ENCODE data around the gene ZBTB20. TPM values are rescaled to one million over a fixed set of nuclear protein-coding genes. Genes with fewer than 3 reads are reported as not detected.

Gene ZBTB20
- total RNA-seq, 1 donor from 2014 or later = 91.2 TPM

DNA sequence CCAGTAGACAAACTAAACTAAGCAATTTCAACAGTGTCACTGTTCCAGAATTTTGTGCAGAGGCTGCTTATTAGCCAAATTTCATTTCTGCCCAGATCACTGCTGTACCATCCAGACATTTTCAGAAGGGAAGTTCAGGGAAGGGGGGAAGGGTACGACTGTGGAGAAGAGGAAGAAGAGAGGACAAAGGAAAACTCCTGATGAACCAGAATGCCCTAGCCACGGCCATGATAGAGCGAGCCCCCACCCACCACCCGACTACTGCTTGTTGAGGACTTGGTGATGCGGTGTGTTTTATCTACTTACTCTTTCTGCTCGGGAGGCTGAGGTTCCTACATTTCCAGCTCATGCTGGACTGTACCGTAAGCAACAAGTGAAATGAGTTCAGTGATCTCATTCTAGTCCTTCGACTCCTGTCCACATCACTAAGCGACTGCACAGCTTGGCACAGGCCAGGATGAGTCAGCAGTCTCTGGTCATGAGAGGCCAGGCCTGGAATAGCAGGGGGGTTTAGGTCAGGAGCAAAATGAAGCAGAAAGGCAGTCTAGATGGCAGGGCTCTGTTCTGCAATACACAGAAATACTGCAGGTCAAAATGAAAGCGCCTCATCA is 522.4 kb downstream of the ZBTB20 start:
- H3K9me3 Mint-ChIP-seq = no peaks in the 10 kb centered on the region
- ATAC-seq (ENCODE audit: low read depth) = no peak
- CTCF ChIA-PET = no interaction called here
- intact Hi-C loops (cut with micrococcal nuclease) = no loop called here
- H3K27me3 Mint-ChIP-seq = no peaks in the 10 kb centered on the region
- POLR2A ChIA-PET = no interaction called here
- no peak for DNase-seq
- H3K4me1 Mint-ChIP-seq = peaks cover 22% of the 10 kb centered on the region
- TF ChIP-seq, protein P1, sequence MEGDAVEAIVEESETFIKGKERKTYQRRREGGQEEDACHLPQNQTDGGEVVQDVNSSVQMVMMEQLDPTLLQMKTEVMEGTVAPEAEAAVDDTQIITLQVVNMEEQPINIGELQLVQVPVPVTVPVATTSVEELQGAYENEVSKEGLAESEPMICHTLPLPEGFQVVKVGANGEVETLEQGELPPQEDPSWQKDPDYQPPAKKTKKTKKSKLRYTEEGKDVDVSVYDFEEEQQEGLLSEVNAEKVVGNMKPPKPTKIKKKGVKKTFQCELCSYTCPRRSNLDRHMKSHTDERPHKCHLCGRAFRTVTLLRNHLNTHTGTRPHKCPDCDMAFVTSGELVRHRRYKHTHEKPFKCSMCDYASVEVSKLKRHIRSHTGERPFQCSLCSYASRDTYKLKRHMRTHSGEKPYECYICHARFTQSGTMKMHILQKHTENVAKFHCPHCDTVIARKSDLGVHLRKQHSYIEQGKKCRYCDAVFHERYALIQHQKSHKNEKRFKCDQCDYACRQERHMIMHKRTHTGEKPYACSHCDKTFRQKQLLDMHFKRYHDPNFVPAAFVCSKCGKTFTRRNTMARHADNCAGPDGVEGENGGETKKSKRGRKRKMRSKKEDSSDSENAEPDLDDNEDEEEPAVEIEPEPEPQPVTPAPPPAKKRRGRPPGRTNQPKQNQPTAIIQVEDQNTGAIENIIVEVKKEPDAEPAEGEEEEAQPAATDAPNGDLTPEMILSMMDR (IDR thresholded peaks at IDR 0.05) = no peak
- H3K4me3 Mint-ChIP-seq = no peak overlapping the region
- peaks cover 15% of the 10 kb centered on the region for H3K36me3 Mint-ChIP-seq (ENCODE audit: low read depth)
- H3K27ac Mint-ChIP-seq = no peak overlapping the region

DNA sequence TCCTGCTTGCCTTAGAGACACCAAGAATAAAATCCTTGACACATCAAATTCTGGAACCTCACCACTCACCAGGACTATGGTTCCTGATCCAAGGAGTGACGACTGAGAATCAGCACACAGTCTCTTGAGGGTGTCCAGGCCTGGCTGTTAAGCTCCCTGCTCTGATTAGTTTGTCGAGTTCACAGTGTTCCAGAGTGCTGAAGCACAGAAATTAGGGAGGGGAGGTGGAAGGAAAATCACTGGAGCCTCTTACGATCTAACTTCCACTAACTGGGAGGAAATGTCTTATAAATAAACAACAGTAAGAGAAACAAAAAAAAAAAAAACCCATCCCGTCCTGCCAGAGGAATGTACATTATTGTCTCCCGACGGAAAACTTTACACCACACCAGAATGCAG is 523.0 kb downstream of the ZBTB20 start:
- DNase-seq (no peak), ATAC-seq (ENCODE audit: low read depth) (no peak)
- no peak overlapping the region for H3K4me3 Mint-ChIP-seq
- H3K36me3 Mint-ChIP-seq (ENCODE audit: low read depth) = peaks cover 15% of the 10 kb centered on the region
- ChIA-PET POLR2A (no interaction called here), CTCF (no interaction called here)
- no peak overlapping the region for H3K27ac Mint-ChIP-seq
- no peaks in the 10 kb centered on the region for H3K9me3 Mint-ChIP-seq
- peaks cover 22% of the 10 kb centered on the region for H3K4me1 Mint-ChIP-seq
- intact Hi-C loops (cut with micrococcal nuclease) = no loop called here
- no peaks in the 10 kb centered on the region for H3K27me3 Mint-ChIP-seq
- TF ChIP-seq, protein P1 (IDR thresholded peaks at IDR 0.05) = no peak

DNA sequence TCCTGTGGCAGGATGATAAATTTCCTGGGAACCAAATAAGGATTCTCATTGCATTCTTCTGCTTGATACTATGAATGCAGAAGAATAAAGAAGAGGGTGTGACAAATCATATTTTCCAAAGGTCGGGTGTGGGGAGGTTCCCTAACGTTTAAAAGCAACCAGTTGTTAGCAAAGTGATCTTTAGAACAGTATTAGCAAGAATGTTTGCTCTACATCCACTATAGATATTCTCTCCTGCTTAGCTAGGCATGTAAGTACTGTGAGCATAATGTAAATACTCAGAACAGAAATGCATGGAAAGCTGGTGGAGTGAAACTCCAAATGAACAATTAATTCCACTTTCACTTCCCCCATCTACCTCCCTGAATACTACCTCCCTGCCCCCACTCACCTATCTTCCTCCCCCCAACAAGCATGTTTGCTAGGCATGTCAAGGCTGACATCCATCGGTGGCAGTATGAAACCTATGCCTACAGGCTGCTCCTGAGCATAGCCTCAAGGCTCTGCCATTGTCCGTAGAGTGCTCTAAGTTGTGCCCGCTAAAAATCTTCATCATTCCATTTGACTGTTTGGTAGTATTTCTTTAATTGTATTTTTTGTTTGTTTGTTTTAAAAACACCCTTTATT is 523.6 kb downstream of the ZBTB20 start:
- ChIA-PET CTCF (no interaction called here), POLR2A (no interaction called here)
- Mint-ChIP-seq H3K36me3 (ENCODE audit: low read depth) (peaks cover 15% of the 10 kb centered on the region), H3K4me1 (peaks cover 22% of the 10 kb centered on the region), H3K9me3 (no peaks in the 10 kb centered on the region), H3K4me3 (no peak overlapping the region), H3K27ac (no peak overlapping the region), H3K27me3 (no peaks in the 10 kb centered on the region)
- ATAC-seq (ENCODE audit: low read depth) = no peak
- TF ChIP-seq, protein P1 (IDR thresholded peaks at IDR 0.05) = no peak
- intact Hi-C loops (cut with micrococcal nuclease) = no loop called here
- DNase-seq = no peak

DNA sequence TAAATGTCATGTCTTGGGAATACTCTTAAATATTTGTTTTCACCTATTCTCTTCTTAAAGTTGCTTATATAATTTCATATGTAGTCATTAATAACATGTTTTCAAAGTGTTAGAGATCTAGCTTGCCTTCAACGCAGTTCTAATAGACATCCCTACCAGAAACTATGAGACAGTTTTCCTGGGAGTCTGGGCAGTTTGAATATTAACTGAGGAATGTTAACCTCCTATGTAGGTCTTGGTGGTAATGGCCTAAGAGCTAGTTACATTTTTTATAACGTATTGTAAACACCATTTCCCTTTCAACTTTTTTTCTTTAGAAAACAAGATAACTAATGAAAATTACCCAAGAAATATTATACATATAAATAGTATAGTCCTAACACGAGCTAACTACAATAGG is 525.1 kb downstream of the ZBTB20 start:
- Mint-ChIP-seq H3K36me3 (ENCODE audit: low read depth) (peaks cover 15% of the 10 kb centered on the region), H3K27me3 (no peaks in the 10 kb centered on the region), H3K4me1 (peaks cover 22% of the 10 kb centered on the region), H3K27ac (no peak overlapping the region), H3K4me3 (no peak overlapping the region), H3K9me3 (no peaks in the 10 kb centered on the region)
- DNase-seq (no peak), ATAC-seq (ENCODE audit: low read depth) (no peak)
- POLR2A ChIA-PET = no interaction called here
- TF ChIP-seq, protein P1 (IDR thresholded peaks at IDR 0.05) = no peak
- CTCF ChIA-PET = no interaction called here
- intact Hi-C loops (cut with micrococcal nuclease) = no loop called here

DNA sequence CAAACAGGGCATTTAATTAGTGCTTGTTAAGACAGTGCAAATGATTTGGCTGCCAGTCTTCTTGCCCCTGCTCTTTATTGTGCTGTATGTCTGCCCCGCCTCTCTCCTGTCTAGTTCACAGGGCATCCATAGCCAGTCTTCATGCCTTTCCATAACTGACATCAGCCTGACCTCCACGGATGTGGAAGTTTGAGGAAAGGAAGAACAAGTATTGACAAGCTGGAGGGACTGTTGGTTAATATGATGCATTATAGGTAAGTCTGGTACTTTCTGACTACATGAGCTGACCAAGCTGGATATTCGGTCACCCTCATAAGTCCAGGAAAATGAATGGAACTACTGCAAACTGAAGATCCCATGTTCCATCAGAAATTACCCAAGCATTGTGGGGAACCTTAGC is 527.3 kb downstream of the ZBTB20 start:
- Mint-ChIP-seq H3K27ac (no peak overlapping the region), H3K36me3 (ENCODE audit: low read depth) (peaks cover 12% of the 10 kb centered on the region), H3K9me3 (no peaks in the 10 kb centered on the region), H3K27me3 (no peaks in the 10 kb centered on the region), H3K4me1 (peaks cover 17% of the 10 kb centered on the region), H3K4me3 (no peak overlapping the region)
- DNase-seq (no peak), ATAC-seq (ENCODE audit: low read depth) (no peak)
- CTCF ChIA-PET = no interaction called here
- intact Hi-C loops (cut with micrococcal nuclease) = no loop called here
- POLR2A ChIA-PET = no interaction called here
- TF ChIP-seq, protein P1 (IDR thresholded peaks at IDR 0.05) = no peak
